Mesenchymal stem cell (in vitro differentiated cells and primary cell): ENCODE data around the gene ALPP.

Experiments used
- DNase-seq: peaks from one replicate; pipeline ENCODE4 v3.0.0-alpha.2; 2013
- H2AFZ ChIP-seq: one replicate; pipeline ENCODE4 v1.6.1; 2013; ENCODE audit warnings: low read depth, mild to moderate bottlenecking, control low read depth, inconsistent platforms, low read length, moderate library complexity
- H2AK5ac ChIP-seq: 2 replicates; pipeline ENCODE4 v1.6.1; 2013; ENCODE audit warnings: low read length, moderate library complexity, mild to moderate bottlenecking, inconsistent platforms; ENCODE audit not compliant: severe bottlenecking
- H2BK120ac ChIP-seq: one replicate; pipeline ENCODE4 v1.6.1; 2013; ENCODE audit warnings: low read depth, mild to moderate bottlenecking, inconsistent platforms, low read length, moderate library complexity
- H2BK12ac ChIP-seq, 2 experiments: one replicate each; pipeline ENCODE4 v1.6.1; 2013; ENCODE audit warnings: inconsistent platforms in 2 of 2, low read length in 2 of 2, mild to moderate bottlenecking in 2 of 2, moderate library complexity in 2 of 2, control low read depth in 1 of 2
- H2BK15ac ChIP-seq: one replicate; pipeline ENCODE4 v1.6.1; 2013; ENCODE audit warnings: mild to moderate bottlenecking, low read depth, inconsistent platforms; ENCODE audit not compliant: poor library complexity, severe bottlenecking
- H2BK5ac ChIP-seq: 2 replicates; pipeline ENCODE4 v1.6.1; 2013; ENCODE audit warnings: low read depth, mild to moderate bottlenecking, low read length, control low read depth, inconsistent platforms; ENCODE audit not compliant: poor library complexity, severe bottlenecking
- H3K14ac ChIP-seq, 2 experiments: one replicate each; pipeline ENCODE4 v1.6.1; 2013; ENCODE audit warnings: inconsistent platforms in 2 of 2, low read length in 2 of 2, control low read depth in 1 of 2, mild to moderate bottlenecking in 1 of 2, moderate library complexity in 1 of 2
- H3K18ac ChIP-seq, 2 experiments: one replicate each; pipeline ENCODE4 v1.6.1; 2013; ENCODE audit warnings: inconsistent platforms in 2 of 2, low read length in 2 of 2, control low read depth in 1 of 2, low read depth in 1 of 2, mild to moderate bottlenecking in 1 of 2
- H3K23ac ChIP-seq, 2 experiments: one replicate each; pipeline ENCODE4 v1.6.1; 2013; ENCODE audit warnings: inconsistent platforms in 2 of 2, low read length in 2 of 2, mild to moderate bottlenecking in 2 of 2, moderate library complexity in 2 of 2, control low read depth in 1 of 2
- H3K27ac ChIP-seq: 2 replicates; pipeline ENCODE4 v1.5.1; 2013; ENCODE audit warnings: mild to moderate bottlenecking, moderate library complexity, low read length, control low read depth, inconsistent platforms; ENCODE audit not compliant: poor library complexity, severe bottlenecking
- H3K27me3 ChIP-seq, 2 experiments: 2 replicates each; pipeline versions ENCODE4 v1.6.1 to v1.7.0; 2013; ENCODE audit warnings: low read length in 2 of 2, mild to moderate bottlenecking in 2 of 2, moderate library complexity in 2 of 2, control low read depth in 1 of 2, inconsistent platforms in 1 of 2; ENCODE audit not compliant: control insufficient read depth in 1 of 2, insufficient read depth in 1 of 2
- H3K36me3 ChIP-seq, 2 experiments: 2 replicates each; pipeline versions ENCODE4 v1.6.1 to v1.7.0; 2013; ENCODE audit warnings: low read length in 2 of 2, control low read depth in 1 of 2, inconsistent platforms in 1 of 2, low read depth in 1 of 2, mild to moderate bottlenecking in 1 of 2; ENCODE audit not compliant: insufficient read depth in 2 of 2, control insufficient read depth in 1 of 2
- H3K4ac ChIP-seq, 2 experiments: one replicate each; pipeline ENCODE4 v1.6.1; 2013; ENCODE audit warnings: inconsistent platforms in 2 of 2, low read length in 2 of 2, mild to moderate bottlenecking in 2 of 2, moderate library complexity in 2 of 2, control low read depth in 1 of 2, low read depth in 1 of 2
- H3K4me1 ChIP-seq: 2 replicates; pipeline ENCODE4 v1.6.1; 2013; ENCODE audit warnings: low read depth, low read length, control low read depth; ENCODE audit not compliant: control insufficient read depth, insufficient read depth
- H3K4me2 ChIP-seq: 2 replicates; pipeline ENCODE4 v1.6.1; 2013; ENCODE audit warnings: low read length, mild to moderate bottlenecking, inconsistent platforms; ENCODE audit not compliant: poor library complexity, severe bottlenecking
- H3K4me3 ChIP-seq, 2 experiments: 2 replicates each; pipeline versions ENCODE4 v1.5.1 to v1.7.0; 2013; ENCODE audit warnings: low read length in 2 of 2, mild to moderate bottlenecking in 2 of 2, control low read depth in 1 of 2, low read depth in 1 of 2; ENCODE audit not compliant: insufficient read depth in 1 of 2
- H3K79me1 ChIP-seq: replicated peaks from 2 replicates; pipeline ENCODE4 v1.6.1; 2013; ENCODE audit warnings: mild to moderate bottlenecking, control low read depth, low read length, inconsistent platforms; ENCODE audit not compliant: poor library complexity, severe bottlenecking
- H3K9ac ChIP-seq: 2 replicates; pipeline ENCODE4 v1.7.0; 2013; ENCODE audit warnings: mild to moderate bottlenecking, low read length, moderate library complexity
- H3K9me3 ChIP-seq: 2 replicates; pipeline ENCODE4 v1.7.0; 2013; ENCODE audit warnings: mild to moderate bottlenecking, low read length; ENCODE audit not compliant: control insufficient read depth
- H4K8ac ChIP-seq: one replicate; pipeline ENCODE4 v1.6.1; 2013; ENCODE audit warnings: inconsistent platforms, mild to moderate bottlenecking, low read length, moderate library complexity
- H4K91ac ChIP-seq: one replicate; pipeline ENCODE4 v1.6.1; 2013; ENCODE audit warnings: mild to moderate bottlenecking, low read length, inconsistent platforms
- WGBS: methylation state at CpG from one replicate; pipeline ENCODE4 v1.1.7; 2013; ENCODE audit warnings: mixed read lengths; 5-methylcytosine and 5-hydroxymethylcytosine counted together

ALPP gene

GRCh38 chr2:232374356-232374755 is 4.2 kb upstream of the ALPP start:
- H3K79me1 ChIP-seq, result no peaks in the 10 kb centered on the region
- no peak overlapping the region for H2BK120ac ChIP-seq
- no peak overlapping the region for H4K8ac ChIP-seq
- H3K27me3 ChIP-seq, result peaks cover 37 to 38% of the 10 kb centered on the region in 2 experiments
- no peak overlapping the region for H3K18ac ChIP-seq
- no peak overlapping the region for H3K14ac ChIP-seq
- no peaks in the 10 kb centered on the region for H3K9me3 ChIP-seq
- H2BK12ac ChIP-seq, result no peak overlapping the region
- H2AFZ ChIP-seq, result no peak overlapping the region
- H3K23ac ChIP-seq, result no peak overlapping the region
- no peak overlapping the region for H3K4ac ChIP-seq
- no peaks in the 10 kb centered on the region for H3K4me1 ChIP-seq
- H3K27ac ChIP-seq, result no peak overlapping the region
- H3K4me3 ChIP-seq, result no peak overlapping the region
- H3K4me2 ChIP-seq, result no peak overlapping the region
- H3K36me3 ChIP-seq, result no peaks in the 10 kb centered on the region
- H4K91ac ChIP-seq, result no peak overlapping the region
- DNase-seq, result no peak
- H3K9ac ChIP-seq, result no peak overlapping the region
- H2BK15ac ChIP-seq, result no peak overlapping the region
- 80% methylated on average over 1 of the region's 1 CpG for WGBS
- no peak overlapping the region for H2BK5ac ChIP-seq
- no peak overlapping the region for H2AK5ac ChIP-seq

- peaks cover 36 to 37% of the 10 kb centered on the region in 2 experiments for H3K27me3 ChIP-seq
- H3K4me2 ChIP-seq, result no peak overlapping the region
These were observed 3.4 kb upstream of the ALPP start for GRCh38 chr2:232375164-232375563.

DNA sequence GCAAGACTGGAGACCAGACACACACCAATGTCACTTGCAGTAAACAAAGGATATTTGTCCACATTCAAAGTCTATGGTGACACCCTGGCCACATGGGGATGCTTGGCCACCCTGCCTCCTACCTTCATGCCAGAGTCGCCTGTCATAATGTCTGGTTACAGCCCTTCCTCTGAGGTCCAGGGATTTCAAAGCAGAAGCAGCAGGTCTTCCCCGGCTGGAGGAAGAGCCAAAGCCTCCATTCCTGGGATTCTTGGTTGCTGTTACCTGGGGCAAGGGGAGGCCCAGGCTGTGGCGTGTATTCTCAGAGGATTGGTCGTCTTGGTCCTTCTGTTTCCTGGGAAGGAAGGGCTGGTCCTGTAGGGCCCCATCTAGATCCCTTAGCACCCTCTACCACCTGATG is 2.3 kb upstream of the ALPP start:
- H2BK5ac ChIP-seq, result no peak overlapping the region
- no peak for DNase-seq
- H3K79me1 ChIP-seq, result no peaks in the 10 kb centered on the region
- no peaks in the 10 kb centered on the region for H3K9me3 ChIP-seq
- H3K27ac ChIP-seq, result no peak overlapping the region
- no peak overlapping the region for H3K4me2 ChIP-seq
- peaks cover 36 to 37% of the 10 kb centered on the region in 2 experiments for H3K27me3 ChIP-seq
- H3K9ac ChIP-seq, result no peak overlapping the region
- no peak overlapping the region for H3K4me3 ChIP-seq
- no peak overlapping the region for H3K23ac ChIP-seq
- H4K91ac ChIP-seq, result no peak overlapping the region
- H4K8ac ChIP-seq, result no peak overlapping the region
- H3K14ac ChIP-seq, result no peak overlapping the region
- no peak overlapping the region for H2BK15ac ChIP-seq
- H2AFZ ChIP-seq, result no peak overlapping the region
- no peak overlapping the region for H2BK120ac ChIP-seq
- no peak overlapping the region for H3K4ac ChIP-seq
- H3K4me1 ChIP-seq, result no peaks in the 10 kb centered on the region
- no peak overlapping the region for H2AK5ac ChIP-seq
- no peak overlapping the region for H3K18ac ChIP-seq
- WGBS, result 82% methylated on average over 4 of the region's 4 CpGs
- no peaks in the 10 kb centered on the region for H3K36me3 ChIP-seq
- no peak overlapping the region for H2BK12ac ChIP-seq

More at GRCh38 chr2:232375164-232375563, 3.4 kb upstream of the ALPP start:
- DNase-seq, result no peak
- Histone ChIP-seq H3K14ac (no peak overlapping the region), H3K4me3 (no peak overlapping the region), H2BK120ac (no peak overlapping the region), H2AK5ac (no peak overlapping the region), H3K18ac (no peak overlapping the region), H2BK12ac (no peak overlapping the region), H3K4ac (no peak overlapping the region), H3K36me3 (no peaks in the 10 kb centered on the region), H3K23ac (no peak overlapping the region), H2BK5ac (no peak overlapping the region), H4K8ac (no peak overlapping the region), H3K9ac (no peak overlapping the region), H3K27ac (no peak overlapping the region), H2AFZ (no peak overlapping the region), H3K9me3 (no peaks in the 10 kb centered on the region), H2BK15ac (no peak overlapping the region), H3K79me1 (no peaks in the 10 kb centered on the region), H3K4me1 (no peaks in the 10 kb centered on the region), H4K91ac (no peak overlapping the region)
- 87% methylated on average over 12 of the region's 12 CpGs for WGBS

DNA sequence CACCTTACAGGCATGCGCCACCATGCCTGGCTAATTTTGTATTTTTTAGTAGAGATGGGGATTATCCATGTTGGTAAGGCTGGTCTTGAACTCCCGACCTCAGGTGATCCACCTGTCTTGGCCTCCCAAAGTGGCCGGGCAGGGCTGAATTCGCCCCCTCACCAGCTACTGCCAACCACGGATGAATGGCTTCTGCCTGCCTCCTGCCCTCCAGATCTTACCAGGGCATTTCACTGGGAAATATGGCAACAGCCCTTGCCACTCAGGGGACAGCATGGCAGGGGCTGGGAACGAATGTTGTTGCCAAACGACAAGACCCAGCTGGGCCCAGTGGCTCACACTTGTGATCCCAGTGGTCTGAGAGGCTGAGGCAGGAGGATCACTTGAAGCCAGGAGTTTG is 1.8 kb upstream of the ALPP start:
- H2AK5ac ChIP-seq, result no peak overlapping the region
- 80% methylated on average over 7 of the region's 7 CpGs for WGBS
- H3K9ac ChIP-seq, result no peak overlapping the region
- no peak overlapping the region for H3K4ac ChIP-seq
- H4K91ac ChIP-seq, result no peak overlapping the region
- no peaks in the 10 kb centered on the region for H3K79me1 ChIP-seq
- H3K4me3 ChIP-seq, result no peak overlapping the region
- H2BK5ac ChIP-seq, result no peak overlapping the region
- peaks cover 38 to 39% of the 10 kb centered on the region in 2 experiments for H3K27me3 ChIP-seq
- no peaks in the 10 kb centered on the region for H3K4me1 ChIP-seq
- no peak overlapping the region for H2AFZ ChIP-seq
- H2BK12ac ChIP-seq, result no peak overlapping the region
- no peak overlapping the region for H3K4me2 ChIP-seq
- H3K27ac ChIP-seq, result no peak overlapping the region
- H4K8ac ChIP-seq, result no peak overlapping the region
- no peak overlapping the region for H2BK120ac ChIP-seq
- H3K23ac ChIP-seq, result no peak overlapping the region
- H3K18ac ChIP-seq, result no peak overlapping the region
- H3K36me3 ChIP-seq, result no peaks in the 10 kb centered on the region
- no peak overlapping the region for H2BK15ac ChIP-seq
- H3K14ac ChIP-seq, result no peak overlapping the region
- H3K9me3 ChIP-seq, result no peaks in the 10 kb centered on the region
- DNase-seq, result no peak
